HL-60/S4 treated with phorbol 12-myristate 13-acetate at 8.2 ng/mL for 4 days and 3 days (cell line): Measurements from ENCODE around the gene SLC39A13.

Experiments
- in situ Hi-C: fragments of 300-500 bp; cut with MboI; formaldehyde crosslinking; loops from 2 replicates; pipeline ENCODE4 v1.15.0; 2022; ENCODE audit warnings: low sequenced_read_pairs

SLC39A13 gene

DNA sequence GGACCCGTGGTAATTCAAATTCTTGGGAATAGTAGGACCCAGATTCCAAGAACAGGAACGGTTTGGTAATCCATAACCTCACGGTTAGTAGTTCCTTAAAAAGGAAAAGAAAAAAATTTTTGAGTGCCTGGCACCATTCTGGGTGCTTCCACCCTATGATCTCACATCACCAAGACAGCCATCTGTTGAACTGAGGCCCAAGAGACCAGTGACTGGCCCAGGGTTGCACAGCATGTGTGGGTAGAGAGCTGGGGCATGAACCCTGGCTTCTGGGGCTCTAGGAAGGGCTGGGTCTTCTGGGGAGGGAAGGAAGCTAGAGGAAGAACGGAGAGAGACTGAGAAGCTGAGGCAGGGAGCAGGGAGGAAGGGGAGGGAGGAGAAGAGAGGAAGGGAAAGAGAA is 25.3 kb upstream of the SLC39A13 start:
- in situ Hi-C loops, result no loop called here

DNA sequence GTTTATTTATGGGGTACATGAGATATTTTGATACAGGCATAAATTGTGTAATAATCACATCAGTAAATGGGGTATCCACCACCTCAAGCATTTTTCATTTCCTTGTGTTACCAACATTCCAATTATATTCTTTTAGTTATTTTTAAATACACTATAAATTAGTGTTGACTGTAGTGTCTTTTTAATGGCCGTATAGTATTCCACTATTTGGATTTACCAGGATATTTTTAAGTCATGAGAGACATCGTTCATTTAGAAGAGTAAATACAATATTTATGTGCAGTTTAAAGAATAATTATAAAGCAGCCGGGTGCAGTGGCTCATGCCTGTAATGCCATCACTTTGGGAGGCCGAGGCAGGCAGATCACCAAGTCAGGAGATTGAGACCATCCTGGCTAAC is 23.9 kb upstream of the SLC39A13 start:
- in situ Hi-C loops, result no loop called here

DNA sequence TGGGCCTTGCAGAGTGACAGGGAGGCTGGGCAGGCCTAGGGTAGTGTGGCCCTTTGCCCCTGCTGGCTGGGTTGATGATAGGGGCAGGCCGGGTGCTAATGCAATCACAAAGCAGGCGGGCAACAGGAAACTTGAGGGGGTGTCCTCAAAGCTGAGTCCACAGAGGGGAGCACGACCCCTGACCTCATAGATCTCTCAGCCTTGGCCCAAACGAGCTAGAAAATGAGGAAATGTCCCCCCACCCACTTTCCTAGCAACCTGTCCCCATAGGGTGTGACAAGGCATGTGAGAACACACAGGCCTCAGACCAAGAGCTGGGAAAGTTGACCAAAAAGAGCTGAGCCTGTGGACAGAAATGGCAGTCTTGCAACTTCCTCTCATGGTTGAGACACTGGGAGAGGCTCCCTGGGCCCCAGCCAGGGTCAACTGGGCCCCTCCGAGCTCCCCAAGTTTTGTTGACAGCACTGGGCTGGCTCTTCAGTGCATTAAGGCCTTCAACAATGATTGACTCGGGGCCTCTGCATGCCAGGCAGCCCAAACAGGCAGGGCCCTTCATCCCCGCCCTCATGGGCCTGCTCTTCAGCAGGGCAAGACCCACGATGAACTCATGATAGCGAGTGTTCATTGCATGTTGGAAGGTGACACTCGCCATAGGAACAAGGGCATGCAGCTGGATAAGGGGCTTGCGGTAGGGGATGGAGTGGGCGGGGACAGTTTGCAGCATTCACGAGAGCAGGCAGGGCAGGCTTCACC is 20.3 kb upstream of the SLC39A13 start:
- in situ Hi-C loops, result no loop called here

DNA sequence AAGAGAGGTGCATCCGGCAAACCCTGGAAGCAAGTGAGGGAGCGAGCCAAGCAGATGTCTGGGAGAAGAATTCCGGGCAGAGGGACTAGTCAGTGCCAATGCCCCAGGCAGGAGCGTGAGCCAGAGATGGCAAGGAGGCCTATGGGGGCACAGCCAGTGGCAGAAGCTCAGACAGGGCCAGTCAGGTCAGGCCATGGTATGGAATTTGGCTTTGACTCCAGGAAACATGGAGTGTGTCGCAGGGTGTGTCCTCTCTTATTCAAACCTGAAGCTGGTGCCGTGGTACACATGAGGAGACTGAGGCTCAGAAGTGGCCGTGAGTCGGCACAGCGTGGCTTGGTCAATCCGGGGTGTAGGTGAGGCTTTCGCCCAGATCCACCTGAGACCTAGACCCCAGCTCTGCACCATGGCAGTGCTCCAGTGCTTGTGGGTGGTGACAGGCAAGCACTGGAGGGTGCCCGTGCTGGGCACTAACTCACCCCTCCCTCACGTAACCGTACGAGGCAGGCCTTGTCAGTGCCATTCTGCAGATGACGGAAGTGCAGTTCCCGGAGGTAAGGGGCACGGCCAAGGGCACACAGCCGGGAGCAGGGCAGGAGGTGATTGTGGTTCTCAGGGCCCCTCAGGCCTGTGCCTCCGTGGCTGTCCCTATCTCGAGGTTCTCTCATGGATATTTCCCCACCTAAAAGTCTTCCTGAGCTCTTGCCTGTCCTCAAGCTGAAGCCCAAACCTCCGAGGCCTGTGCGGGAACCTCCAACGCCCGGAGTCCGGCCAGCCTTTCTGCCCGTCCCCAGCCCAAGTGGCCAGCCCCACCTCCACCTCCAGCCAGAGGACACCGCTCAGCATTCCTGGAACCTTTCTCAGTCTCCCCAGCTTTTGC is 19.5 kb upstream of the SLC39A13 start:
- in situ Hi-C loops, result no loop called here

DNA sequence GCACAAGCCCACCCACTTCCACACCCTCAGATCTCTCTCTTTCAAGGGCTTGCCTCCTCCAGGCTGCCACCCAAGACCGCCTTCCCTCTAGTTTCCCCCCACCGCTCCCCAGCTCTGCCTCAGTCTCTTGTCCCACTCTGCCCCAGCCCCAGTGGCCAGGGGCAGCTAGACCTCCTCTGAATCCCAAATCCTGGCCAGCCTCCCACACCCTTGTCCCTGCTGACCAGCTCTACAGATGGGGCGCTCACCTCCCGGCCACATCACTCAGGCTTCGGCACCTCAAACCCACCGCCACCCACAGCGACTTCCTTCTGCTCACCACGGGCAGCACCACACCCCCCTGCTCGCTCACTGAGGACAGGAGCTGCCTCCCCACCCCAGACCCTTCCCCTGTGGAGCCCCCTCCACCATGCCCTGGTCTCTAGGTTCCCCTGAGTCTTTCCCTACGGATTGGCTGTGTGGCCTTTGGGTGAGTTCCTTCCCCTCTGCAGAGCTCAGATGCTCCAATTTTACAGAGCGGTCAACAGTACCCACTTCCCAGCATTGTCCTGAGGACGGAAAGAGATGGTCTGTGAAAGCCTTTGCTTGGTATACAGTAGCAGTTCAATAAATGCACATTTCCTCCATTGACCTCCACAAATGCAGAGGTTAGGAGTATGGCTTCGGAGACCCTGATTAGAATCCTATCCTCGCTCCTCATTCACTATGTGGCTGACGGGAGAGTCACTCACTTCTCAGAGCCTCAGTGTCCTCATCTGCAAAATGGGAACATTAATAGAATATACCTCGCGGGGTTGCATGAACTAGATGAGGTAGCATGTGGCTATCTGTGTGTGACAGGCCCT is 18.6 kb upstream of the SLC39A13 start:
- in situ Hi-C loops, result no loop called here

DNA sequence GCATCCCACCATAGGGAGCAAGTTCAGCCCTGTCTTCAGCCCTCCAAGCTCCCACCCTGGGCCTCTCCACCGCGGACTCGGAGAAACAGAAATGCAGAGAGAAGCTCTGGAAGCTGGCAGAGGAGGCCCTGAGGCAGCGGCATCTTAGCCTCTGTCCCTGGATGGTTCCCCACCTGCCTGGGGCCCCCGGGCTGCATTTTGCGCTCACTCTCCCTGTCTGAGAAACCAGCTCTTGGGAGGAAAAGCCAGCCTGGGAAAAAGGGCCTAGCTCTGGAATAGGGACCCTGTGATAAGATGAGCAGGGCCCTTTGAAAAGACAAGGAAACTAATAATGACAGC is 18.0 kb upstream of the SLC39A13 start:
- in situ Hi-C loops, result no loop called here

DNA sequence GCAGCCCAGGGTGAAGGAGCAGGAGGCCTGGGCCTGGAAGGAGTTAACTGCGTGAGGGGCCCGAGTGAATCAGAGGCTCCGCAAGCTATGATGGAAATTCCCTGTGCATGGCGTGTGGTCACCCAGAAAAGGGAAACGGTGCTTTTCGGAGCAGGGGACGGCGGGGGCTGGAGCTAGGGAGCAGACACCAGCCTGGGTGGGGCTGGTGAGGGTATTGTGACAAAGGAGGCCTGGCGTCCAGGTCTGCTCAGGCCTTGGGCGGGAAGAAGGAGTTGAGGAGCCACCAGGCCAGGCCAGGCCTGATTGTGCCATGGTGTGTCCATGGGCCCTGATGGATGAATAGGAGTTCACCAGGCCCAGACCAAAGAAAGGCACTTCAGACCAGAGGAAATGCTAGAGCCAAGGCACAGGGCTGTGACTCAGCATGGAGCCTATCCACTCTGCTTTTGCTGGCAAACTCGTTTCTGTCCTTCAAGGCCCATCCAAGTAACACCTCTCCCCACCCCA is 17.3 kb upstream of the SLC39A13 start:
- in situ Hi-C loops, result no loop called here

DNA sequence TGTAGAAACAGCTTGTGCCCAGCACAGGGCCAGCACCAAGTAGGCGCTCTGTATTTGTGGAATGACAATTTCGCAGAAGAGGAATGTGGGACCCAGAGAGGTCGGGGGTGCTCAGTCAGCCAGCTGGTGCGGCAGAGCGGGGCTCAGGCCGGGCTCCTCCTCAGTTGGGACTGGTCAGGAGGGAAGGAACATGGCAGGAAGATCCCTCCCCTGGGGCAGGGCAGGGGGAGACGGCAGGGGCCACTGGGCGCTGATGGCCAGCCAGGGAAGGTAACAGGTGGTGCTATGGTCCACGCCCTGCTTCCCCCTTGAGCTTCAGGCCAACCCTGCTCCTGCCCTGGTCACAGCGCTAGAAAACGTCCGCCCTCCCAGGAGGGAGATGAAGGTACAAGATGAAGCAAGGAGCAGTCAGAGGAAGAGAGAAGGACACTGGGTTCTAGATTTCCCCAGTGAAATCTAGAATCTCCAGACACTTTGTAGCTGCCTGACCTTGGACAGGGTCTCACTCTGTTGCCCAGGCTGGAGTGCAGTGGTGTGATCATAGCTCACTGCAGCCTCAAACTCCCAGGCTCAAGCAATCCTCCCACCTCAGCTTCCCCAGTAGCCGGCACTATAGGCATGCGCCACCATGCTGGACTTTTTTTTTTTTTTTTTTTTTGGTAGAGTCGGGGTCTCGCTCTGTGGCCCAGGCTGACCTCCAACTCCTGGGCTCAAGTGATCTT is 16.5 kb upstream of the SLC39A13 start:
- in situ Hi-C loops, result no loop called here

DNA sequence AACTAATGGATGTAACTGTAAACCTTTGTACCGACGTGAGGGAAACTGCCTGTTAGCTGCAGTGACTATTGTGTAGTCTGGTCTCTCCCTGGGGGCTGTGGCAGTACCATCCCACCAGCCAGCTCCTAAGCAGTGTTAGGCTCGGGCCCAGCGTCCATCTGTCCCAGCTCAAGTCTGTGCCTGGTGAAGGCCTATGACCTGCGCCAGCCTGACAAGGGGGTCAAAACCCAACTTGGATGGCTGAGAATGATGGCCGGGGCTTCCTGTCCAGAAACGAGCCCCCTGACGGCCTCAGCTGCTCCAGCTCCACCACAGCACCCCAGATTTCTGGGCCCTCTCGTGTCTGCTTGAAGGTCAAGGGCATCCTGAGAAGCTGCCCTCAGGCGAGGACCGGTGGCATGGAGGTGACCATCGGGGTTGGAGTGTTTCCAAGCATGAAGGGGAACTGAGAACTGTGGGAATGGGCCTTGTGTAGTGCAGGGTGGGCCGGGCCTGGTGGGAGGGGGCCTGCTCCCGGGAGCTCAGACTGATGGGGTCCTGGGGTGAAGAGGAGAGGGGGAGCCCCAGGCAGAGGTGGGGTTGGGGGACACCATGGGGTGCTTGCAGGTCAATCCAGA is 15.7 kb upstream of the SLC39A13 start:
- in situ Hi-C loops, result no loop called here

DNA sequence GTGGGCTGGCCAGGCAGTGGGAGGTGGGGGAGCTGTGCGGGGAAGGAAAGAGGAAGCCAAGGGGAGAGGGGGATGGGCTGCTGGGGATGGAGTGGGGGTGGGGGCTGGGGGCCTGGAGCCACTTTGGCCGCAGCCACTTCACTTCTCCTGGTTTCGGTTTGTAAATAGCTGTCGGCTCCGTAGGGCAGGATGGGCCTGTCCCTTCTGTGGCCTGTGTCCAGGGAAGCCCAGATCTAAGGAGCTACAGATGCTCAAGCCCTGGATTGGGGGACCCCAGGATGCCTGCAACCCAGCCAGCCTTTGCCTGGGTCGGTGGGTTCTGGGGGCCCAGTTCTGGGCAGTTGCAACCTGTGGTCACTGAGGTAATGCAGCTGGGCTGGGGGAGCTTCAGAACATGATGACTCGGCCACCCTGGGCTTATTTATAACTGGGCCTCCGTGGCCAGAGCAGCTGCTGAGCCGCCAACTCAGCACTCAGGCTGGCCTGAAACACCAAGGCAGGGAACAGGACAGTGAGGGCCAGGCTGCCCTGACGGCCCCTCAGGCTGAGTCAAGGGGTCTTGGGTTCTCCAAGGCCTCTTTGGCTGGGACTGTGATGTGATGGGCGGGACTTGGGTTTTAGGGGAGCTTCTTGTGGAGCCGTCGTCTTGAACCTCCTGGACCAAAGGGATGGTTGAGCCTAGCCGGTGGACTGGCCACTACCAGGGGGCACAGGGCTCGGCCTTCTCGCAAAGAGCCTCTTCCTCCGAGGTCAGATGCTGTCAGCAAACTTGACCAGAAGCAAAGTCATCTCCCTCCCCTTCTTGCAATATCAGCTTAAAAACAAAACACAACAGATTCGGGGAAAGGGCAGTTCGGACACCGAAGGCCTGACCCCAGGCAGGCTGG is 15.0 kb upstream of the SLC39A13 start:
- in situ Hi-C loops, result no loop called here

DNA sequence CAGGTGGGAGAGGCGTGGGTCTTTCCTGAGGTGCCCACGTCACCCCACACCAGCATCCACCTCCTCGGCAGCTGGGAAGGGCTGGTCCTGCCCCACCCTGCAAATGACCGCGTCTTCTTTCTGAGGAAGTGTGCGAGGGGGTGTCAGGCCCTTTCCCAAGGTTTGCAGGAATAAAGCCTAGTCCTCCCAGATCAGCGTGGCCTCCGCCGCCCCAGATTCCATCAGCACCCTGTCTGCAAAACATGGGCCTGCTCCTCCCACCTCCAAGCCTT is 14.4 kb upstream of the SLC39A13 start:
- in situ Hi-C loops, result no loop called here

DNA sequence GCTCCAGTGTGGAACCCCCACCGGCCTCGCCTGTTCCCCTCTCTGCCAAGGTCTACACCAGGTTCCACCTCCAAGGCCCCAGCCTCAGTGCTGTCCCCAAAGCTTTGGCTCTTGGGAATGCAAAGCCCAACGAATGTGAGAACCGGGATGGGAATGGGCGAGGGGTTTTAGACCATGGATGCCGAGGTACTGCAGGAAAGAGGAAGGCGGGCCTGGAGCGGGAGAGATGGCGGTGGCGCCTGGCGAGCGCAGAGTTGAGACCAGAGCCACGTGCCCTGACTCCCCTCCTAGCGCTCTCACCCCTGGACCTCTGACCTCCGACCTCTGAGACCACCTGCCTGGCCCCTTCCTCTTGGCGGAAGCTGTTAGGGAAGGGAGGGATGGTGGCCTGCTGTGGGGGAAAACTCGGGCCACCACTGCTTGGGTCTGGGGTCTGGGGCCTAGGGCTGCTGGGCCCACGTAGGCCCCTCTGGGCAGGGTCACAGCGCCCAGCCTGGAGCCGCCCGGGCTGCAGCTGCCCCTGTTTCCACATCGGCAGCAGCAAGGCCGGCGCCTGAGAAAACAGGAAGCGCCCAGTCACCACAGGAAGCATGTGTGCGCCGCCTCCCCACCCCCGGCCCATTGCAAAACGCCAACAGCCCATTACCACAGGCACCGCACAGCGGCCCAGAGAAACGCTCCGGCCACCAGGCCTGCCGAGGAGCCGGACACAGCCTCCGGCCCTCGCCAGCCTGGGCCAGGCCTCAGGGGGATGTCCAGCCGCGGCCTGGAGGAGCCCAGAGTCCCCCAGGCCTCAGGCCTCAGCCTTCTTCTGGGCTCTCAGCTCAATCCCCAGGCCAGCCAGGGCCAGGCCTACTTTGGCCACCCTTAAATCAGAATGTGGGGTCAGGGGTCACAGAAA is 13.8 kb upstream of the SLC39A13 start:
- in situ Hi-C loops, result no loop called here

DNA sequence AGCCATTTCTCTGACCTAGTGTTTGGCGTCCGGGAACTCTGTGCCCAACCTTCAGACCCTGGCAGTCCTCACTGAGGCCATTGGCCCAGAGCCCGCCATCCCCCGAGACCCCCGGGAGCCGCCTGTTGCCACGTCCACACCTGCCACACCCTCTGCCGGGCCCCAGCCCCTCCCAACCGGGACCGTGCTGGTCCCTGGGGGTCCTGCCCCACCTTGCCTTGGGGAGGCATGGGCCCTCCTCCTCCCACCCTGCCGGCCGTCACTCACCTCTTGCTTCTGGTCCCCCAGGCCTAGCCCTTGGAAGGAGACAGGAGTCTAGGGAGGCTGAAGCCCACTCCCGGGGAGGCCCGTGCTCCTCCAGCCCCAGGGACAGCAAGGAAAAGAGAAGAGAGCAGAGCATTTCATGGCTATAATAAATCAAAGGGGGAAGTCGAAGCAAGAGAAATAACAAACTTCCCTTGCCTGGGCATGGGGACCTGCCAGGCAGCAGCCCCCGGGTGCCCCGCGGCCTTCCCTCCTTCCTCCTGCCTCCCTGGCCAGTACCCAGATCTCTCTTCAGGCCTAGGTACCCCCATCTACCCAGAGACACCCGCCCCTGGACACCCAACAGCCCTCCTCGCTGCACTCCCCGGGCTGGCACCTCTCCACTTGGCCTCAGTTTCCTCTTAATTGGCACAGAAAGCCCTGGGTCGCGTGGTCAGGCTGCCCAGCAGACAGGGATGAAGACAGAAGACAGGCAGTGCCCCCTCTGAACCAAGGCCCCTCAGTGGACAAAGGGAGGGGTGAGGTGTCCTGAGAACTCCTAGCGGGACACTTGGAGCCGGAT is 13.0 kb upstream of the SLC39A13 start:
- in situ Hi-C loops, result no loop called here

DNA sequence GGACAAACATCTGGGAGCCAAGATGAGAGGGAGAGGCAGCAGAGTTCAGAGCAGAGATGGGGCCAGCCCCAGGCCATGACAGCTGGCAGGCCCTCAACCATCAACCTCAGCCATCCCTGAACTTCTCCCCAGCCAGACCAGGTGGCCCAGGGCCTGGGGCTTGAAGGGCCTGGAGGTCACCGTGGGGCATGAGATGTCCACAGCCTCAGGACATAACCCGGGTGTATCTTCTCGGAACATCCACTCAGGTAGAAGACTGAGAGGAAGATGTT is 12.4 kb upstream of the SLC39A13 start:
- in situ Hi-C loops, result no loop called here

DNA sequence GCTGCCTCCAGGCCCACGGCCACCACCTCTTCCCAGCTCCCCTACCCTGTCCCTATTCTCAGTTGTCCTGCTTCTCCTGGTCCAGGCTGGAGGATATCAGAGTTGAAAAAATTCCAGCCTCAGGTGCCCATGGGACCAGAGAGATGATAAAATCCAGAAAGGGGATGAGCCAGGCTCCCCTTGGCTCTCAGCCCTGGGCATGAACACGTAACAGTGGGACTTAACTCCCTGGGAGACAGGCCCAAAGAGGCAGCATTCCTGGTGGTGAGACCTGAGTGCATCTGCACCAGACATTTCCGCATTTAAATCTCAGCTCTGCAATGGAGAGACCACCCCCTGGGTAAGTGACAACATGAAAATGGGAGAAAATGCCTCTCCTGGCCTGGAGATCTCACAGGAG is 10.4 kb upstream of the SLC39A13 start:
- in situ Hi-C loops, result no loop called here

DNA sequence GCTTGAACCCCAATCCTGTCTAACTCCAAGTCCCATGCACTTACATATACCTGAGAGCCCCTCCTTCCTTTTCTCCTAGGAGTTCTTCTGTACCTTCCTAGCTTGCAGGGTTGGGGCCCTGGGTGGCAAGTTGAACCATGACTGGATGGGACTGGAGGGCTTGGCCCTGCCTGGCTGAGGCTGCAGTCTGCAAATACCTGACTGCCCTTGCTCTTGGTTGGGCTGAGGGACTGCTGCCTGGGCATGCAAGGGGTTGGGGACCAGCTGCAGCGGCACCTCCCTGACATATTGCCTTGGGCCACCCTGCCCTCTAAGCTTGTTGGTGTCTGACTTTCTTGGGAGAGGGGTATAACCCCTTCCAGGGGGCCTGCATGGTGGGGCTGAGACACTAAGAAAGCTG is 9.8 kb upstream of the SLC39A13 start:
- in situ Hi-C loops, result no loop called here

DNA sequence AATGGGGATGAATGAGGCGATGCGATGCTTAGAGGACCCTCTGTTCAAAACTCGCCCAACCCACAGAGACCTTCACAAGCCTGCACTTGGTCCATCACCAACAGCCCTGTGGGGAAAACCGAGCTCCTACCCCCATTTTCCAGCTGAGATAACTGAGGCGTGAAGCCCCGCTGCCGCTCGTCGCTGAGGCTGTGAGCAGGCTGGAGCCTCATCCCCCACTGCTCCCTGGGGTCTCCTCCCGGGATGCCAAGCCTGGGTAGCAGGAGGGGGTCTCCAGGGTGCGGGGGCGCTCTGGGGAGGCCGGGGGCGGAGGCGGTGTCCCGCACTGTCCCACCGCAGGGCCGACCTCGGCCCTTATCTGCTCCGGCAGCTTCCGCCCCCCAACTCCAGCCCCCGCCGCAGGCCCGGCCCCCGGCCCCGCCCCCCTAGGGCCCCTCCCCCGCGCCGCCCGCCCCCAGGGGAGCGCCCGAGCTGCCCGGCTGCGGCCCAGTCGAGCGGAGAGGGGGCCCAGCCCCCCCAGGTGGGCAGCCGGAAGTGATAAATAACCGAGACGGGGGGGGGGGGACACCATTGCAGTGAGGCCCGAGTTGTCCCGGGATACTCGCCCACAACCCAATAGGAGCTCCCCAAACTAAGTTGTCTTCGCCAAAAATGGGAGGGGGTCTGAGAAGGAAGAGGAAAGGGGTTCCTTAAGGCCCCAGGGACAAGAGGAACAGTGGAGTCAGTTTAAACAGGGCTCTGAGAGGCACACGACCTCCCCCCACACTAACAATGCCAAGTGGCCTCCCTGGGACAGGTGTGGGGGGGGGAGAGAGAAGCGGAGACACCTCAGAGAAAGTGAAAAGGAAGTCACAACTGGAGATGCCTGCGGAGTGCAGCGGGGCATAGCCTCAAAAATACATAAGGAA is 8.3 kb upstream of the SLC39A13 start:
- in situ Hi-C loops, result no loop called here
